CD4-positive, alpha-beta memory T cell (primary cell): ENCODE results near the gene SDHA. TPM values are rescaled to one million over a fixed set of nuclear protein-coding genes. Genes with fewer than 3 reads are reported as not detected.
"Not testable (repeated sequence)": the region's sequence is repeated elsewhere in the genome, so short reads cannot be mapped to it uniquely, and the experiment has no call there.

Experiments used
- CTCF ChIA-PET: fragments of 350-600 bp; sonication (Branson Sonifier 250); formaldehyde crosslinking; loops from one replicate; lab custom pipeline; 2021; ENCODE audit warnings: inconsistent platforms; ENCODE audit not compliant: partially characterized antibody; lab: Charles Lee
- POLR2A ChIA-PET: fragments of 350-600 bp; sonication (Branson Sonifier 250); formaldehyde crosslinking; loops from one replicate; lab custom pipeline; 2021; ENCODE audit not compliant: partially characterized antibody; lab: Charles Lee
- DNase-seq, 5 donors: peaks; one replicate each; pipeline versions ENCODE4 v3.0.0 to v3.0.0-alpha.2; 2020 to 2022; ENCODE audit warnings: mixed read lengths in 1 of 5
- H3K27ac ChIP-seq: one replicate; pipeline ENCODE4 v1.7.0; 2013; ENCODE audit warnings: low read depth, low read length
- H3K27me3 ChIP-seq: 2 replicates; pipeline ENCODE4 v1.7.0; 2013; ENCODE audit warnings: mild to moderate bottlenecking, low read length, moderate library complexity; ENCODE audit not compliant: insufficient read depth
- H3K36me3 ChIP-seq: 2 replicates; pipeline ENCODE4 v1.7.0; 2013; ENCODE audit warnings: mild to moderate bottlenecking, low read length, moderate library complexity; ENCODE audit not compliant: insufficient read depth
- H3K4me1 ChIP-seq: 2 replicates; pipeline ENCODE4 v1.7.0; 2013; ENCODE audit warnings: mild to moderate bottlenecking, low read length, moderate library complexity; ENCODE audit not compliant: insufficient read depth
- H3K4me3 ChIP-seq, 2 donors: one replicate each; pipeline ENCODE4 v1.7.0; 2013; ENCODE audit warnings: low read length in 2 of 2, mild to moderate bottlenecking in 1 of 2
- H3K9me3 ChIP-seq, 2 donors: one replicate each; pipeline ENCODE4 v1.7.0; 2013; ENCODE audit warnings: low read length in 2 of 2, control low read depth in 1 of 2; ENCODE audit not compliant: control insufficient read depth in 1 of 2
- H3K27ac Mint-ChIP-seq, 7 donors: one replicate each; pipeline ENCODE4 v1.8.0; 2020 to 2021; ENCODE audit warnings: mixed read lengths in 7 of 7, mild to moderate bottlenecking in 6 of 7, inconsistent platforms in 3 of 7, moderate library complexity in 3 of 7
- H3K27me3 Mint-ChIP-seq, 2 donors: one replicate each; pipeline ENCODE4 v1.8.0; 2020 to 2021; ENCODE audit warnings: mixed read lengths in 2 of 2
- H3K36me3 Mint-ChIP-seq, 2 donors: one replicate each; pipeline ENCODE4 v1.8.0; 2020 to 2021; ENCODE audit warnings: mixed read lengths in 2 of 2, inconsistent platforms in 1 of 2, mild to moderate bottlenecking in 1 of 2
- H3K4me1 Mint-ChIP-seq, 4 donors: one replicate each; pipeline ENCODE4 v1.8.0; 2020 to 2021; ENCODE audit warnings: mixed read lengths in 4 of 4, mild to moderate bottlenecking in 1 of 4
- H3K4me3 Mint-ChIP-seq, 8 donors: one replicate each; pipeline ENCODE4 v1.8.0; 2020 to 2021; ENCODE audit warnings: mixed read lengths in 8 of 8, mild to moderate bottlenecking in 7 of 8, moderate library complexity in 6 of 8, inconsistent platforms in 3 of 8
- H3K9me3 Mint-ChIP-seq, 8 donors: one replicate each; pipeline ENCODE4 v1.8.0; 2020 to 2021; ENCODE audit warnings: mixed read lengths in 8 of 8, mild to moderate bottlenecking in 5 of 8, inconsistent platforms in 3 of 8, moderate library complexity in 1 of 8
- intact Hi-C: fragments of 100-400 bp; cut with micrococcal nuclease; formaldehyde crosslinking; loops from one replicate; pipeline ENCODE4 v1.15.1; 2023
- polyA plus RNA-seq, 2 donors: library from polyadenylated mRNA; unstranded; fragments of 300-500 nt; fragmentation: Illumina TruSeq; gene quantifications; one replicate each; pipeline ENCODE4 v1.2.3, GENCODE V29; 2021
- total RNA-seq, 2 experiments: library from RNA; stranded (reverse); gene quantifications; one replicate each; pipeline ENCODE4 v1.2.3, GENCODE V29; 2021

The SDHA gene
- total and polyA plus RNA-seq, 4 experiments from 2014 or later, result 131 to 240 (median 175) TPM

GRCh38 chr5:271828-272167, 53.7 kb downstream of the SDHA start:
- POLR2A ChIA-PET, result interaction anchor here (0.5 to 2.2 kb wide), 12 partner anchors 12 to 1521 kb away, joined by 3 to 42 read pairs (median 5); partner anchors contain the start of genes BRD9, CCDC127, SDHA and TRIP13
- Histone ChIP-seq H3K4me1 (peaks cover 38% of the 10 kb centered on the region), H3K4me3 (peak overlapping the region in 1 of 2 donors; percentile 87), H3K27ac (peak overlapping the region; percentile 72), H3K36me3 (peaks cover 19% of the 10 kb centered on the region)
- Mint-ChIP-seq H3K4me1 (peaks cover 18 to 52% (median 41%) of the 10 kb centered on the region in 4 donors), H3K36me3 (peaks cover 0 to 42% of the 10 kb centered on the region in 2 donors), H3K4me3 (peak overlapping the region; percentile 63 to 97 (median 94)), H3K27ac (peak overlapping the region in 5 of 7 donors; percentile 37 to 98 (median 93))
- peak in 1 of 5 donors; percentile 5 for DNase-seq
- H3K9me3 Mint-ChIP-seq, H3K27me3 Mint-ChIP-seq, H3K9me3 ChIP-seq, H3K27me3 ChIP-seq, CTCF ChIA-PET: not testable (repeated sequence)
- intact Hi-C loops, result loop anchor here (1.0 to 5.0 kb wide), 4 partner anchors 53 to 1361 kb away; partner anchors contain the start of genes CCDC127, CEP72, EXOC3 and SDHA

- H3K9me3 ChIP-seq, H3K4me3 ChIP-seq, H3K27me3 Mint-ChIP-seq, H3K27me3 ChIP-seq, H3K9me3 Mint-ChIP-seq, CTCF ChIA-PET, DNase-seq, H3K27ac ChIP-seq, POLR2A ChIA-PET: not testable (repeated sequence)
- peak overlapping the region in 6 of 7 donors; percentile 48 to 89 (median 83) for H3K27ac Mint-ChIP-seq
- Histone ChIP-seq H3K4me1 (peaks cover 38% of the 10 kb centered on the region), H3K36me3 (peaks cover 19% of the 10 kb centered on the region)
- peak overlapping the region; percentile 58 to 91 (median 84) for H3K4me3 Mint-ChIP-seq
- peaks cover 0 to 39% of the 10 kb centered on the region in 2 donors for H3K36me3 Mint-ChIP-seq
- intact Hi-C loops, result loop anchor here (5.0 kb wide), 3 partner anchors 169 to 1359 kb away; partner anchors contain the start of genes CEP72 and EXOC3
- peaks cover 18 to 52% (median 40%) of the 10 kb centered on the region in 4 donors for H3K4me1 Mint-ChIP-seq
Measured at GRCh38 chr5:273091-273490, 55.0 kb downstream of the SDHA start.

DNA sequence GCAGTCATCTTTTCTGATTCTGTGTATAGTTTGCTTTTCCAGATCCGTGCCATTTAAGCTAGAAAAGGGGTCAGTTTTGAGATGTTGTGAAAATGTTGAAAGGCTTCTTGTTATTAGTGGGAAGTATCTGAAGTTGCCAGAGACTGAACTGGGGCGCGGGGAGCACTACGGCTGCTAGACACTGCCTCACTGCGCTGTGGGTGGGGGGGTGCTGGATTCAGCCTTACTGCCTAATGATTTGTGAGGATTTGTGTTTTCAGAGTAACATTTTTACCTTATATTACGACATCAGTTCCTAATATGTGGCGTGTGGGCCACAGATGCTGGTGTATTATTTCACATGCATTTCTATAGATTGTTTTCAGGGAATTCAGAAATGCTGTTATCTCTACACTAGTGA, 55.4 kb downstream of the SDHA start:
- H3K9me3 Mint-ChIP-seq, H3K27ac ChIP-seq, DNase-seq, H3K4me3 ChIP-seq, CTCF ChIA-PET, H3K9me3 ChIP-seq, POLR2A ChIA-PET, H3K27me3 ChIP-seq, H3K27me3 Mint-ChIP-seq: not testable (repeated sequence)
- intact Hi-C loops, result loop anchor here (5.0 kb wide), 3 partner anchors 169 to 1359 kb away; partner anchors contain the start of genes CEP72 and EXOC3
- peaks cover 0 to 39% of the 10 kb centered on the region in 2 donors for H3K36me3 Mint-ChIP-seq
- H3K4me3 Mint-ChIP-seq, result peak overlapping the region; percentile 58 to 91 (median 84)
- peaks cover 18 to 52% (median 40%) of the 10 kb centered on the region in 4 donors for H3K4me1 Mint-ChIP-seq
- peak overlapping the region in 6 of 7 donors; percentile 42 to 89 (median 69) for H3K27ac Mint-ChIP-seq
- Histone ChIP-seq H3K4me1 (peaks cover 38% of the 10 kb centered on the region), H3K36me3 (peaks cover 19% of the 10 kb centered on the region)

- CTCF ChIA-PET, H3K27me3 Mint-ChIP-seq, DNase-seq, H3K4me3 ChIP-seq, H3K9me3 ChIP-seq, H3K9me3 Mint-ChIP-seq, H3K27me3 ChIP-seq, H3K27ac ChIP-seq: not testable (repeated sequence)
- Mint-ChIP-seq H3K4me1 (peaks cover 22 to 56% (median 44%) of the 10 kb centered on the region in 4 donors), H3K27ac (peak overlapping the region in 3 of 7 donors; percentile 17 to 30 (median 25)), H3K4me3 (peak overlapping the region in 2 of 8 donors; percentile 36), H3K36me3 (peaks cover 0 to 42% of the 10 kb centered on the region in 2 donors)
- peaks cover 38% of the 10 kb centered on the region for H3K4me1 ChIP-seq
- POLR2A ChIA-PET, result interaction anchor here (0.8 to 1.0 kb wide), 2 partner anchors 10 to 56 kb away, joined by 4 read pairs; partner anchors contain the start of genes CCDC127 and SDHA
- intact Hi-C loops, result loop anchor here (5.0 kb wide), 3 partner anchors 168 to 1358 kb away; partner anchors contain the start of genes CEP72 and EXOC3
- H3K36me3 ChIP-seq, result peaks cover 19% of the 10 kb centered on the region
Measured at GRCh38 chr5:274346-274745, 56.2 kb downstream of the SDHA start.

GRCh38 chr5:278646-279045, 60.5 kb downstream of the SDHA start:
- Mint-ChIP-seq H3K27me3 (no peaks in the 10 kb centered on the region), H3K9me3 (no peaks in the 10 kb centered on the region), H3K4me1 (peaks cover 40 to 72% (median 58%) of the 10 kb centered on the region in 4 donors), H3K4me3 (no peak overlapping the region), H3K27ac (no peak overlapping the region), H3K36me3 (peaks cover 11 to 56% of the 10 kb centered on the region in 2 donors)
- no peak overlapping the region for H3K4me3 ChIP-seq
- no peak for DNase-seq
- intact Hi-C loops, result no loop called here
- ChIA-PET CTCF (no interaction called here), POLR2A (no interaction called here)
- no peak overlapping the region for H3K27ac ChIP-seq
- H3K9me3 ChIP-seq, result no peaks in the 10 kb centered on the region
- peaks cover 27% of the 10 kb centered on the region for H3K4me1 ChIP-seq
- peaks cover 19% of the 10 kb centered on the region for H3K36me3 ChIP-seq
- no peaks in the 10 kb centered on the region for H3K27me3 ChIP-seq

GRCh38 chr5:279051-279665, 61.0 kb downstream of the SDHA start:
- Mint-ChIP-seq H3K36me3 (peaks cover 16 to 57% of the 10 kb centered on the region in 2 donors), H3K4me1 (peaks cover 46 to 72% (median 58%) of the 10 kb centered on the region in 4 donors), H3K27ac (peak overlapping the region in 4 of 7 donors; percentile 11 to 66 (median 60))
- DNase-seq, H3K9me3 ChIP-seq, H3K27me3 ChIP-seq, H3K27ac ChIP-seq, H3K4me3 ChIP-seq, H3K4me3 Mint-ChIP-seq, CTCF ChIA-PET, H3K27me3 Mint-ChIP-seq, intact Hi-C loops, H3K9me3 Mint-ChIP-seq, POLR2A ChIA-PET: not testable (repeated sequence)
- Histone ChIP-seq H3K4me1 (peaks cover 22% of the 10 kb centered on the region), H3K36me3 (peaks cover 15% of the 10 kb centered on the region)

DNA sequence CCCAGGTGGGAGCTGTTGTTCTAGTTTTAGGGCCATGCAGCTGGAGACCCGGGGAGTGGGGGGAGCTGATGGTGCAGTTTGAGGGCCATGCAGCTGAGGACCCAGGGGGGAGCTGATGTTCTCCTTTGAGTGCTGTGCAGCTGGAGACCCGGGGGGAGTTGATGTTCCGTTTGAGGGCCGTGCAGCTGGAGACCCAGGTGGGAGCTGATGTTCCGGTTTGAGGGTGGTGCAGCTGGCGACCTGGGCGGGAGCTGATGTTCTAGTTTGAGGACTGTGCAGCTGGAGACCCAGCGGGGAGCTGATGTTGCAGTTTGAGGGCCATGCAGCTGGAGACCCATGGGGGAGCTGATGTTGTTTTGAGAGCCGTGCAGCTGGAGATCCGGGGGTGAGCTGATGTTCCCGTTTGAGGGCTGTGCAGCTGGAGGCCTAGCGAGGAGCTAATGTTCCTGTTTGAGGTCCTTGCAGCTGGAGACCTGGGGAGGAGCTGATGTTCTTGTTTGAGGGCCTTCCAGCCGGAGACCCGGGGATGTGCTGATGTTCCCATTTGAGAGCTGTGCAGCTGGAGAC, 68.0 kb downstream of the SDHA start:
- no peak for DNase-seq
- no peak overlapping the region for H3K27ac ChIP-seq
- H3K4me3 ChIP-seq, result no peak overlapping the region
- H3K4me1 ChIP-seq, result peaks cover 7% of the 10 kb centered on the region
- H3K27me3 Mint-ChIP-seq, result no peaks in the 10 kb centered on the region
- no peaks in the 10 kb centered on the region for H3K9me3 Mint-ChIP-seq
- H3K27me3 ChIP-seq, result no peaks in the 10 kb centered on the region
- H3K4me1 Mint-ChIP-seq, result peaks cover 35 to 68% (median 42%) of the 10 kb centered on the region in 4 donors
- ChIA-PET CTCF (interaction anchor here (1.0 to 1.2 kb wide), 2 partner anchors 9 to 15 kb away, joined by 3 to 4 read pairs; partner anchors contain the start of gene PDCD6), POLR2A (interaction anchor here (0.6 kb wide), 1 partner anchor 9 kb away, joined by 3 read pairs; no protein-coding TSS in a partner anchor)
- no peaks in the 10 kb centered on the region for H3K9me3 ChIP-seq
- H3K4me3 Mint-ChIP-seq, result no peak overlapping the region
- intact Hi-C loops, result no loop called here
- H3K36me3 ChIP-seq, result peaks cover 7% of the 10 kb centered on the region
- no peak overlapping the region for H3K27ac Mint-ChIP-seq
- peaks cover 30 to 51% of the 10 kb centered on the region in 2 donors for H3K36me3 Mint-ChIP-seq
